H9 (cell line): Measurements from ENCODE around the gene COQ7. TPM values are rescaled to one million over a fixed set of nuclear protein-coding genes. Genes with fewer than 3 reads are reported as not detected.

Experiments
- DNase-seq: peaks from one replicate; pipeline ENCODE4 v3.0.0-alpha.2; 2017
- H2AFZ ChIP-seq: one replicate; pipeline ENCODE4 v1.6.1; 2013; ENCODE audit warnings: mild to moderate bottlenecking, low read length, control low read depth, moderate library complexity
- H2AK5ac ChIP-seq: 2 replicates; pipeline ENCODE4 v1.6.1; 2013; ENCODE audit warnings: low read length, control low read depth, mixed read lengths; ENCODE audit not compliant: insufficient read length
- H2BK120ac ChIP-seq: one replicate; pipeline ENCODE4 v1.6.1; 2013; ENCODE audit warnings: low read depth, mild to moderate bottlenecking, low read length, control low read depth, inconsistent platforms; ENCODE audit not compliant: poor library complexity, severe bottlenecking
- H2BK12ac ChIP-seq: 2 replicates; pipeline ENCODE4 v1.6.1; 2013; ENCODE audit warnings: low read length, control low read depth, mixed read lengths, low read depth; ENCODE audit not compliant: insufficient read length
- H2BK15ac ChIP-seq: 2 replicates; pipeline ENCODE4 v1.6.1; 2013; ENCODE audit warnings: low read depth, low read length, control low read depth
- H2BK20ac ChIP-seq: one replicate; pipeline ENCODE4 v1.6.1; 2013; ENCODE audit warnings: low read depth, mild to moderate bottlenecking, low read length, control low read depth, inconsistent platforms; ENCODE audit not compliant: poor library complexity, severe bottlenecking
- H2BK5ac ChIP-seq: 2 replicates; pipeline ENCODE4 v1.6.1; 2013; ENCODE audit warnings: low read length, control low read depth, mixed read lengths; ENCODE audit not compliant: insufficient read length
- H3K14ac ChIP-seq: 2 replicates; pipeline ENCODE4 v1.6.1; 2013; ENCODE audit warnings: low read length, control low read depth; ENCODE audit not compliant: insufficient read depth
- H3K18ac ChIP-seq: 2 replicates; pipeline ENCODE4 v1.6.1; 2013; ENCODE audit warnings: low read depth, mild to moderate bottlenecking, mixed read lengths, low read length, control low read depth; ENCODE audit not compliant: insufficient read length
- H3K23ac ChIP-seq: 2 replicates; pipeline ENCODE4 v1.6.1; 2013; ENCODE audit warnings: low read length, control low read depth, mixed read lengths, low read depth; ENCODE audit not compliant: insufficient read length
- H3K23me2 ChIP-seq: 2 replicates; pipeline ENCODE4 v1.6.1; 2013; ENCODE audit warnings: low read depth, mild to moderate bottlenecking, mixed read lengths, low read length, control low read depth; ENCODE audit not compliant: insufficient read length, poor library complexity, severe bottlenecking
- H3K27ac ChIP-seq: 2 replicates; pipeline ENCODE4 v1.5.1; 2013; ENCODE audit warnings: low read length, control low read depth, mixed read lengths, low read depth; ENCODE audit not compliant: insufficient read length
- H3K27me3 ChIP-seq: 2 replicates; pipeline ENCODE4 v1.6.1; 2013; ENCODE audit warnings: low read length, control low read depth, inconsistent platforms; ENCODE audit not compliant: insufficient read depth
- H3K4ac ChIP-seq: 2 replicates; pipeline ENCODE4 v1.6.1; 2013; ENCODE audit warnings: low read depth, mild to moderate bottlenecking, control low read depth, inconsistent platforms, low read length, moderate library complexity
- H3K4me1 ChIP-seq: 2 replicates; pipeline ENCODE4 v1.6.1; 2013; ENCODE audit warnings: low read length, control low read depth, inconsistent platforms; ENCODE audit not compliant: insufficient read depth
- H3K4me2 ChIP-seq: 2 replicates; pipeline ENCODE4 v1.6.1; 2013; ENCODE audit warnings: low read length, control low read depth, mixed read lengths; ENCODE audit not compliant: insufficient read length, insufficient read depth
- H3K56ac ChIP-seq: 2 replicates; pipeline ENCODE4 v1.6.1; 2013; ENCODE audit warnings: low read depth, mild to moderate bottlenecking, mixed read lengths, low read length, control low read depth; ENCODE audit not compliant: insufficient read length
- H3K79me1 ChIP-seq: 2 replicates; pipeline ENCODE4 v1.6.1; 2013; ENCODE audit warnings: low read depth, mild to moderate bottlenecking, moderate library complexity, low read length, control low read depth, inconsistent platforms; ENCODE audit not compliant: insufficient read depth, poor library complexity, severe bottlenecking
- H3K79me2 ChIP-seq: 2 replicates; pipeline ENCODE4 v1.6.1; 2013; ENCODE audit warnings: low read length, control low read depth, inconsistent platforms; ENCODE audit not compliant: insufficient read depth
- H3K9ac ChIP-seq: 2 replicates; pipeline ENCODE4 v1.6.1; 2013; ENCODE audit warnings: low read length, control low read depth, mixed read lengths; ENCODE audit not compliant: insufficient read length; ENCODE audit errors: extremely low read depth
- H3K9me3 ChIP-seq: one replicate; pipeline ENCODE4 v1.6.1; 2013; ENCODE audit warnings: low read depth, low read length, inconsistent platforms; ENCODE audit not compliant: control insufficient read depth
- H3T11ph ChIP-seq: one replicate; pipeline ENCODE4 v1.6.1; 2013; ENCODE audit warnings: mild to moderate bottlenecking, low read length, control low read depth, inconsistent platforms
- H4K20me1 ChIP-seq: one replicate; pipeline ENCODE4 v1.6.1; 2013; ENCODE audit not compliant: control insufficient read depth, insufficient read length, insufficient read depth
- H4K5ac ChIP-seq: 2 replicates; pipeline ENCODE4 v1.6.1; 2013; ENCODE audit warnings: low read depth, mild to moderate bottlenecking, mixed read lengths, low read length, control low read depth; ENCODE audit not compliant: insufficient read length
- H4K8ac ChIP-seq: replicated peaks from 2 replicates; pipeline ENCODE4 v1.6.1; 2013; ENCODE audit warnings: low read length, control low read depth, mixed read lengths, low read depth; ENCODE audit not compliant: insufficient read length
- H4K91ac ChIP-seq: 2 replicates; pipeline ENCODE4 v1.6.1; 2013; ENCODE audit warnings: low read depth, mild to moderate bottlenecking, moderate library complexity, mixed read lengths, low read length, control low read depth; ENCODE audit not compliant: insufficient read length
- H3K27ac Mint-ChIP-seq, 3 experiments: 2 replicates in 2 of 3; 3 replicates in 1 of 3; pipeline ENCODE4 v1.8.0; 2020 to 2021; ENCODE audit warnings: mixed read lengths in 3 of 3, mild to moderate bottlenecking in 1 of 3, moderate library complexity in 1 of 3
- H3K27me3 Mint-ChIP-seq: 2 replicates; pipeline ENCODE4 v1.8.0; 2021; ENCODE audit warnings: low read depth, mild to moderate bottlenecking, moderate library complexity, mixed read lengths
- H3K36me3 Mint-ChIP-seq, 3 experiments: 2 replicates in 2 of 3; 3 replicates in 1 of 3; pipeline ENCODE4 v1.8.0; 2020 to 2021; ENCODE audit warnings: low read depth in 3 of 3, mixed read lengths in 3 of 3; ENCODE audit not compliant: insufficient read depth in 1 of 3
- H3K4me1 Mint-ChIP-seq, 2 experiments: 2 replicates each; pipeline ENCODE4 v1.8.0; 2020; ENCODE audit warnings: mixed read lengths in 2 of 2
- H3K4me3 Mint-ChIP-seq, 2 experiments: 2 replicates in 1 of 2; 3 replicates in 1 of 2; pipeline ENCODE4 v1.8.0; 2020 to 2021; ENCODE audit warnings: mild to moderate bottlenecking in 2 of 2, mixed read lengths in 2 of 2, moderate library complexity in 1 of 2
- H3K9me3 Mint-ChIP-seq, 2 experiments: 2 replicates in 1 of 2; 3 replicates in 1 of 2; pipeline ENCODE4 v1.8.0; 2020; ENCODE audit warnings: mild to moderate bottlenecking in 2 of 2, mixed read lengths in 2 of 2, moderate library complexity in 1 of 2
- WGBS: extraction: QIAGEN DNeasy Blood & Tissue Kit; methylation state at CpG from one replicate; pipeline ENCODE4 v1.1.7; 2013; ENCODE audit warnings: missing lambda C conversion rate, low lambda C conversion rate, mixed read lengths; ENCODE audit not compliant: insufficient read length; ENCODE audit errors: extremely low coverage; 5-methylcytosine and 5-hydroxymethylcytosine counted together
- total RNA-seq: library from RNA; stranded (reverse); gene quantifications from 2 replicates; pipeline ENCODE4 v1.2.1, GENCODE V29; 2021
- TF ChIP-seq, protein P1 (sequence below): fragments of 200-600 bp; sonication (generic); conservative IDR thresholded peaks from 3 replicates; pipeline ENCODE4 v1.8.0; 2021; ENCODE audit warnings: antibody characterized with exemption, mild to moderate bottlenecking

Gene COQ7
- total RNA-seq, 1 experiment from 2014 or later: 29.6 TPM

- Histone ChIP-seq H3K27ac (no peak overlapping the region), H2BK15ac (no peak overlapping the region), H3K4me2 (no peak overlapping the region), H2AFZ (no peak overlapping the region), H3K79me1 (no peaks in the 10 kb centered on the region), H3K79me2 (no peaks in the 10 kb centered on the region), H3K9ac (no peak overlapping the region), H2BK12ac (no peak overlapping the region), H3K9me3 (no peaks in the 10 kb centered on the region), H2BK120ac (no peak overlapping the region), H3K18ac (no peak overlapping the region), H4K91ac (no peak overlapping the region), H2AK5ac (no peak overlapping the region), H3K4me1 (no peaks in the 10 kb centered on the region; the same call in 1 of the 2 replicates), H3K27me3 (no peaks in the 10 kb centered on the region), H4K8ac (no peak overlapping the region), H3T11ph (no peak overlapping the region), H3K14ac (no peak overlapping the region), H3K23ac (no peak overlapping the region), H4K20me1 (no peaks in the 10 kb centered on the region), H4K5ac (no peak overlapping the region), H3K4ac (no peak overlapping the region), H3K56ac (no peak overlapping the region), H2BK5ac (no peak overlapping the region), H2BK20ac (no peak overlapping the region), H3K23me2 (no peaks in the 10 kb centered on the region)
- peaks cover 13 to 16% of the 10 kb centered on the region in 2 experiments for H3K4me1 Mint-ChIP-seq
- no peaks in the 10 kb centered on the region for H3K36me3 Mint-ChIP-seq
- no peak overlapping the region for H3K27ac Mint-ChIP-seq
- TF ChIP-seq, protein P1, sequence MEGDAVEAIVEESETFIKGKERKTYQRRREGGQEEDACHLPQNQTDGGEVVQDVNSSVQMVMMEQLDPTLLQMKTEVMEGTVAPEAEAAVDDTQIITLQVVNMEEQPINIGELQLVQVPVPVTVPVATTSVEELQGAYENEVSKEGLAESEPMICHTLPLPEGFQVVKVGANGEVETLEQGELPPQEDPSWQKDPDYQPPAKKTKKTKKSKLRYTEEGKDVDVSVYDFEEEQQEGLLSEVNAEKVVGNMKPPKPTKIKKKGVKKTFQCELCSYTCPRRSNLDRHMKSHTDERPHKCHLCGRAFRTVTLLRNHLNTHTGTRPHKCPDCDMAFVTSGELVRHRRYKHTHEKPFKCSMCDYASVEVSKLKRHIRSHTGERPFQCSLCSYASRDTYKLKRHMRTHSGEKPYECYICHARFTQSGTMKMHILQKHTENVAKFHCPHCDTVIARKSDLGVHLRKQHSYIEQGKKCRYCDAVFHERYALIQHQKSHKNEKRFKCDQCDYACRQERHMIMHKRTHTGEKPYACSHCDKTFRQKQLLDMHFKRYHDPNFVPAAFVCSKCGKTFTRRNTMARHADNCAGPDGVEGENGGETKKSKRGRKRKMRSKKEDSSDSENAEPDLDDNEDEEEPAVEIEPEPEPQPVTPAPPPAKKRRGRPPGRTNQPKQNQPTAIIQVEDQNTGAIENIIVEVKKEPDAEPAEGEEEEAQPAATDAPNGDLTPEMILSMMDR: no peak
- H3K4me3 Mint-ChIP-seq: no peak overlapping the region
- no peaks in the 10 kb centered on the region; the same call in none of the 2 replicates for H3K27me3 Mint-ChIP-seq
- no peak for DNase-seq
- H3K9me3 Mint-ChIP-seq: no peaks in the 10 kb centered on the region
- no CpG with 5 or more reads among the region's 2 CpGs for WGBS
These were observed 39.2 kb downstream of the COQ7 start for GRCh38 chr16:19106625-19107020.
